NCI-H1436 (cell line): ENCODE data around the gene MPV17.

Experiments used
- DNase-seq: peaks from one replicate; lab custom pipeline; 2025; lab: John Stamatoyannopoulos, UW

The MPV17 gene

GRCh38 chr2:27264753-27265535 lies 58.0 kb downstream of the MPV17 start:
- DNase-seq, result peak; percentile 62

GRCh38 chr2:27264253-27264752 lies 58.6 kb downstream of the MPV17 start:
- no peak for DNase-seq

DNA sequence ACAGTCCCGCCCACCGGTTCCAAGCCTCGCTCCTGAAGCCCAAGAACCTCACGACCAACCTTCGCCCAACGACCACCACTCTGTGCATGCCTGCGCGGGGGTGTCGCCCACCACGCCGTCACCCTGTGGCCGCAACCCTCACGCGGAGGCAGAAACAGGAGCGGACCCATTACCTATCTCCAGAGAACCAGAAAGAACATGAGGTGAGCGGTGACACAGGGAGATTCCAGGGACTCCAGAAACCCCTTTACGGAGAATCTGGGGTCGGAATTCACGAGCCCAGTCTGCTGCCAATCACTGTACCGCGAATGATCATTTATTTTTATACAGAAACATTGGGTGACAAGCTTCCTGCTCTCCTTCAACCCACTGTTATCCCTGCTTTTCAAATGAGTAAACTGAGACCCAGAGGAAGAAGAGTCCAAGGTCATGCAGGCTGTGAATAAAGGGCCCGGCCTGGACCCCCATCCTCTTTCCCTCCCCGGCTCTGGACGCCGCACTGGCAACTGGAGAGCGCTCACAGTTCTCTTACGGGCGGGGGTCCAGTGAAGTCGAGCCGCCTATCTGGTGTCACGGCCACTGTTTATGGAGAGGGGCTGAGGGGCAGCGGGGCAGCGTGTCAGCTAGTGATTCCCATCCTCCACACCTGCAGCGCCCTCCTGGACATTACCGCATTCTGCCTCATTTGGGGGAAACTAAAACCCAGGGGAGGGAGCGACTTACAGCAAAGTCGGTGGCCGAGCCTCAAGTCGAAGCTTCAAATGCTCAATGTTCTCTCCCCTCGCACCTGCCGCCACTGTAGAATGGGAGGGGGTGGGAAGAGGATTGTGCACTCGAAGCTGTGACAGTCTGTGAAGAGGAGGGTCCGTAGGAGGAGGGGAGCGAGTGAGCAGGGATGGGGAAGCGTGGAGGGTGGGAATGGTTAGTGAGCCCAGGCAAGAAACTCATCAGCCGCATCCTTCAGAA lies 59.3 kb downstream of the MPV17 start:
- DNase-seq, result no peak

- peak; percentile 41 for DNase-seq
Observed at GRCh38 chr2:27262379-27263286, 60.3 kb downstream of the MPV17 start, which contains the start of gene SLC30A3. TSS of gene SLC30A3 (minus strand) at chr2:27263047. CDS start at chr2:27262906, 141 bp downstream.

- DNase-seq, result no peak
Observed at GRCh38 chr2:27261926-27262298, 61.0 kb downstream of the MPV17 start.

DNA sequence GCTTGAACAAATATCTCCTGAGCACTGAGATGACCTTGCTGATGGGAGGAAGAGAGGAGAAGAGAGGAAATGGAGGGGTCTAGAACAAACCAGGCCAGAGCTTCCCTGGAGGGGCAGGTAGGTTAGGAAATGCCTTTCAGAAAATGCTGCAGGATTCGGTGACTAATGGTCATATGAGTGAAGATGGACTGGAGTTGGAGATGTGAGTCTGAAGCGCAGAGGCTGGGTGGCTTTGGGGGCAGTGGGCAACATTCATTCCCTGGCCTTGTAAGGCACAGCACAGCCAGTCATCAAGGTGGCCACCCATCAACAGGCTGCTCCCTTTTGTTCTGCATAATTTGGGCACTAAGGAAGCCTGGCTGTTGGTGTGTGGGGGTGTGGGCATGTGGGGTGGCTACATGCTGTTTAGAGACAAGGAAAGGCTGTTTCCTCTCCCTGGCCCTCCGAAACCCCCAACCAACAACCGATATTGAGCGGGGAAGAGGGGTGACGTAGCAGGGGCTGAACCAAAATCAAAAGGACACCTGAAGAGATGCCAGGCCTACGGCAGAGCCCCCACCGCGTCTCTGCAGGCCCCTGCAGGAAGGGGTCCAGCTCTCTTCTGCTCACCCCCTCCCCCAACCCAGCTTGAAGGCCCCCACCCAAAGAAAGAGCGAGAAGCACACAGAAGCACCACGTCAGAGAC lies 61.5 kb downstream of the MPV17 start:
- DNase-seq, result no peak
